ENCODE measurements around the gene ANXA2R. TPM values are rescaled to one million over a fixed set of nuclear protein-coding genes. Genes with fewer than 3 reads are reported as not detected.

ANXA2R gene
- total and polyA plus RNA-seq, 9 of the 15 experiments (the other 6 are each of a cell fraction or from before 2014, with no cell fraction given) = 2.1 to 4.8 (median 3.4) TPM

DNA sequence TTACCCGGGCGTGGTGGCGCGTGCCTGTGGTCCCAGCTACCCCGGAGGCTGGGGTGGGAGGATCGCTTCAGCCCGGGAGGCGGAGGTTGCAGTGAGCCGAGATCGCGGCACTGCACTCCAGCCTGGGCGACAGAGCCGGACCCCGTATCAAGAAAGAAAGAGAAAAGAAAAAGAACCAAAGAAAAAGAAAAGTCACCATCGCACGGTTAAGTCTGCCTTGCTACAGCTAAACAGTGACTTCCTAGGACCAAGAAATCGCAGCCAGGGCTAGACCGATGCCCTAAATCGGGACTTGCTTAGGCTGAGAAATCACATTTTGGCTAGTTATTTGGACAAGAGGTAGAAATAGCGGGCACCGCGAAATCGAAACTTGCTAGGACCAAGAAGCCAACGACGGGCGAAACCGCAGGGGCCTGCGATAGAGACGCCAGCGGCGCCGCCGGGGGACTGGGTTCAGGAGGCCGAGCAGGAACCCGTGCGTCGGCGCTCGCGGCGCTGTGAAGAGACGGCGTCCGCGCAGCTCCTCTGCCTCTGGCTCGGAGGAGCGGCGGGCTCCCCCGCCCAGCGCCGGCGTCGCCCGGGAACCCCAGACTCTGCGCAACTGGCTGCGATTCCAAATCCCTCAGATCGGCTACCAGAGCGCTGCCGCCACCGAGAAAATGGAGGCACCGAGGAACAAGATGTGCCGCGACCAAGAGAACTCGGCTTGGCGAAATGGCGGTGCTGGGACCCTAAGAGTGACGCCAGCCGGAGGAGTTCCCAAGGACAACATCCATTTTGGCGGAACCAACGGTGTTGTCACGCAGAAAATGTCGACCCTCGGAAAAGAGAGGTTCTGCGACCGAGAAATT lies 26.1 kb upstream of the ANXA2R start (continued):
- TF ChIP-seq NBN (IDR thresholded peaks at IDR 0.05; ENCODE audit: low read depth) (peak; percentile 29; the same call in 1 of the 2 replicates), TSC22D4 (tag; IDR thresholded peaks at IDR 0.05) (peak; percentile 23; the same call in 1 of the 2 replicates), ESRRA (IDR thresholded peaks at IDR 0.05; ENCODE audit: borderline replicate concordance, low read depth) (peak; percentile 58; the same call in 1 of the 2 replicates), GTF2A2 (tag; IDR thresholded peaks at IDR 0.05) (no peak), RHOXF2B (CRISPR knock-in tag; conservative IDR thresholded peaks at IDR 0.05) (no peak), HSF4 (CRISPR knock-in tag; IDR thresholded peaks at IDR 0.05; ENCODE audit: borderline replicate concordance) (no peak), HMGN3 (IDR thresholded peaks at IDR 0.05; ENCODE audit: borderline replicate concordance, extremely low read depth, insufficient read length, low read depth, low read length) (peak; percentile 45), NCOA6 (IDR thresholded peaks at IDR 0.05) (no peak), SMAD4 (CRISPR knock-in tag; conservative IDR thresholded peaks at IDR 0.05) (peak; percentile 40), GTF2F1 (IDR thresholded peaks at IDR 0.05; ENCODE audit: low read depth, low read length) (peak; percentile 59; the same call in 1 of the 2 replicates), CC2D1A (IDR thresholded peaks at IDR 0.05) (peak; percentile 55), SRSF1 (IDR thresholded peaks at IDR 0.05; ENCODE audit: low read depth, low read length) (0 out of 2 replicates have a peak, but pooled peaks have one; percentile 63), FOXA3 (CRISPR knock-in tag; conservative IDR thresholded peaks at IDR 0.05 in 1 of 2, IDR thresholded peaks at IDR 0.05 in 1 of 2) (peak in 1 of 2 experiments; percentile 35; a peak in 1 of 4 replicates), SMARCA5 (IDR thresholded peaks at IDR 0.05) (0 out of 2 replicates have a peak, but pooled peaks have one; percentile 16), POLR2B (IDR thresholded peaks at IDR 0.05; ENCODE audit: low read depth, partially characterized antibody) (peak; percentile 18), HIVEP1 (CRISPR knock-in tag; IDR thresholded peaks at IDR 0.05) (peak; percentile 48; the same call in 1 of the 2 replicates), ZNF224 (CRISPR knock-in tag; IDR thresholded peaks at IDR 0.05) (no peak; the same call in 1 of the 2 replicates), SIX5 (IDR thresholded peaks at IDR 0.05; ENCODE audit: borderline replicate concordance in 1 of 2, insufficient read depth in 1 of 2, low read depth in 1 of 2, low read length in 2 of 2) (no peak), ZBTB17 (CRISPR knock-in tag; IDR thresholded peaks at IDR 0.05) (peak; percentile 52; the same call in 1 of the 2 replicates), ETV6 (IDR thresholded peaks at IDR 0.05; ENCODE audit: borderline replicate concordance in 1 of 2, low read depth in 2 of 2, low read length in 1 of 2) (0 out of 4 replicates have a peak, but pooled peaks of 1 of the 2 experiments have one; percentile 9), ETV6 (CRISPR knock-in tag; IDR thresholded peaks at IDR 0.05; ENCODE audit: borderline replicate concordance) (no peak), PHF8 (IDR thresholded peaks at IDR 0.05; ENCODE audit: borderline replicate concordance, low read length) (peak; percentile 57)
- TF ChIP-seq, protein P1, sequence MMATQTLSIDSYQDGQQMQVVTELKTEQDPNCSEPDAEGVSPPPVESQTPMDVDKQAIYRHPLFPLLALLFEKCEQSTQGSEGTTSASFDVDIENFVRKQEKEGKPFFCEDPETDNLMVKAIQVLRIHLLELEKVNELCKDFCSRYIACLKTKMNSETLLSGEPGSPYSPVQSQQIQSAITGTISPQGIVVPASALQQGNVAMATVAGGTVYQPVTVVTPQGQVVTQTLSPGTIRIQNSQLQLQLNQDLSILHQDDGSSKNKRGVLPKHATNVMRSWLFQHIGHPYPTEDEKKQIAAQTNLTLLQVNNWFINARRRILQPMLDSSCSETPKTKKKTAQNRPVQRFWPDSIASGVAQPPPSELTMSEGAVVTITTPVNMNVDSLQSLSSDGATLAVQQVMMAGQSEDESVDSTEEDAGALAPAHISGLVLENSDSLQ (IDR thresholded peaks at IDR 0.05) = no peak
- TF ChIP-seq, protein P2, sequence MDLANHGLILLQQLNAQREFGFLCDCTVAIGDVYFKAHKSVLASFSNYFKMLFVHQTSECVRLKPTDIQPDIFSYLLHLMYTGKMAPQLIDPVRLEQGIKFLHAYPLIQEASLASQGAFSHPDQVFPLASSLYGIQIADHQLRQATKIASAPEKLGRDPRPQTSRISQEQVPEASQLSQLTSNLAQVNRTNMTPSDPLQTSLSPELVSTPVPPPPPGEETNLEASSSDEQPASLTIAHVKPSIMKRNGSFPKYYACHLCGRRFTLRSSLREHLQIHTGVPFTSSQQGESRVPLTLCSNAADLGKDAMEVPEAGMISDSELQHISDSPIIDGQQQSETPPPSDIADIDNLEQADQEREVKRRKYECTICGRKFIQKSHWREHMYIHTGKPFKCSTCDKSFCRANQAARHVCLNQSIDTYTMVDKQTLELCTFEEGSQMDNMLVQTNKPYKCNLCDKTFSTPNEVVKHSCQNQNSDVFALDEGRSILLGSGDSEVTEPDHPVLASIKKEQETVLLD (IDR thresholded peaks at IDR 0.05) = peak; percentile 24; the same call in 1 of the 2 replicates
- TF ChIP-seq, protein P3, sequence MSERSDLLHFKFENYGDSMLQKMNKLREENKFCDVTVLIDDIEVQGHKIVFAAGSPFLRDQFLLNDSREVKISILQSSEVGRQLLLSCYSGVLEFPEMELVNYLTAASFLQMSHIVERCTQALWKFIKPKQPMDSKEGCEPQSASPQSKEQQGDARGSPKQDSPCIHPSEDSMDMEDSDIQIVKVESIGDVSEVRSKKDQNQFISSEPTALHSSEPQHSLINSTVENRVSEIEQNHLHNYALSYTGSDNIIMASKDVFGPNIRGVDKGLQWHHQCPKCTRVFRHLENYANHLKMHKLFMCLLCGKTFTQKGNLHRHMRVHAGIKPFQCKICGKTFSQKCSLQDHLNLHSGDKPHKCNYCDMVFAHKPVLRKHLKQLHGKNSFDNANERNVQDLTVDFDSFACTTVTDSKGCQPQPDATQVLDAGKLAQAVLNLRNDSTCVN (CRISPR knock-in tag; IDR thresholded peaks at IDR 0.05) = 0 out of 2 replicates have a peak, but pooled peaks have one; percentile 19

All from K562 (cell line).